Retinal pigment epithelial cell (primary cell): ENCODE data around the gene NPEPL1.

ENCODE experiments used
- DNase-seq: peaks from one replicate; pipeline ENCODE4 v3.0.0-alpha.2; 2010; ENCODE audit warnings: low read depth
- H3K4me3 ChIP-seq: 2 replicates; pipeline ENCODE4 v1.5.1; 2011; ENCODE audit warnings: mild to moderate bottlenecking, low read length, control low read depth, moderate library complexity
- TF ChIP-seq, protein P1 (sequence below): conservative IDR thresholded peaks from 2 replicates; pipeline ENCODE4 v1.5.1; 2011; ENCODE audit warnings: low read depth, low read length, control low read depth, inconsistent platforms

NPEPL1 gene

DNA sequence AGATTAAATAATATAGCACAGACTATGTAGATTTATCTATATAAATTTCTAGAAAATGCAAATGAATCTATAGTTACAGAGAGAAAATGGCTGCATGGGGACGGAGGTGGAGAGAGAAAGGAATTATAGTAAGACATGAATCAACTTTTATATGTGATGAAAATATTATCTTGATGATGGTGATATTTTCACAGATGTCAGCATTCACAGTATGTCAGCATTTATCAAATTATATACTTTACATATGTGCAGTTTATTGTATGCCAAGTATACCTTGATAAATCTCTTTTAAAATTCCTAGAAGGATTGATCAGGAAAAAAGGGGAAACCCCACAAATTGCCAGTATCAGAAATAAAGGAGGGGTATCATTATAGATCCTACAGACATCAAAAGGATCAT lies 44.6 kb downstream of the NPEPL1 start:
- TF ChIP-seq, protein P1, sequence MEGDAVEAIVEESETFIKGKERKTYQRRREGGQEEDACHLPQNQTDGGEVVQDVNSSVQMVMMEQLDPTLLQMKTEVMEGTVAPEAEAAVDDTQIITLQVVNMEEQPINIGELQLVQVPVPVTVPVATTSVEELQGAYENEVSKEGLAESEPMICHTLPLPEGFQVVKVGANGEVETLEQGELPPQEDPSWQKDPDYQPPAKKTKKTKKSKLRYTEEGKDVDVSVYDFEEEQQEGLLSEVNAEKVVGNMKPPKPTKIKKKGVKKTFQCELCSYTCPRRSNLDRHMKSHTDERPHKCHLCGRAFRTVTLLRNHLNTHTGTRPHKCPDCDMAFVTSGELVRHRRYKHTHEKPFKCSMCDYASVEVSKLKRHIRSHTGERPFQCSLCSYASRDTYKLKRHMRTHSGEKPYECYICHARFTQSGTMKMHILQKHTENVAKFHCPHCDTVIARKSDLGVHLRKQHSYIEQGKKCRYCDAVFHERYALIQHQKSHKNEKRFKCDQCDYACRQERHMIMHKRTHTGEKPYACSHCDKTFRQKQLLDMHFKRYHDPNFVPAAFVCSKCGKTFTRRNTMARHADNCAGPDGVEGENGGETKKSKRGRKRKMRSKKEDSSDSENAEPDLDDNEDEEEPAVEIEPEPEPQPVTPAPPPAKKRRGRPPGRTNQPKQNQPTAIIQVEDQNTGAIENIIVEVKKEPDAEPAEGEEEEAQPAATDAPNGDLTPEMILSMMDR = no peak
- H3K4me3 ChIP-seq = no peak overlapping the region
- no peak for DNase-seq

DNA sequence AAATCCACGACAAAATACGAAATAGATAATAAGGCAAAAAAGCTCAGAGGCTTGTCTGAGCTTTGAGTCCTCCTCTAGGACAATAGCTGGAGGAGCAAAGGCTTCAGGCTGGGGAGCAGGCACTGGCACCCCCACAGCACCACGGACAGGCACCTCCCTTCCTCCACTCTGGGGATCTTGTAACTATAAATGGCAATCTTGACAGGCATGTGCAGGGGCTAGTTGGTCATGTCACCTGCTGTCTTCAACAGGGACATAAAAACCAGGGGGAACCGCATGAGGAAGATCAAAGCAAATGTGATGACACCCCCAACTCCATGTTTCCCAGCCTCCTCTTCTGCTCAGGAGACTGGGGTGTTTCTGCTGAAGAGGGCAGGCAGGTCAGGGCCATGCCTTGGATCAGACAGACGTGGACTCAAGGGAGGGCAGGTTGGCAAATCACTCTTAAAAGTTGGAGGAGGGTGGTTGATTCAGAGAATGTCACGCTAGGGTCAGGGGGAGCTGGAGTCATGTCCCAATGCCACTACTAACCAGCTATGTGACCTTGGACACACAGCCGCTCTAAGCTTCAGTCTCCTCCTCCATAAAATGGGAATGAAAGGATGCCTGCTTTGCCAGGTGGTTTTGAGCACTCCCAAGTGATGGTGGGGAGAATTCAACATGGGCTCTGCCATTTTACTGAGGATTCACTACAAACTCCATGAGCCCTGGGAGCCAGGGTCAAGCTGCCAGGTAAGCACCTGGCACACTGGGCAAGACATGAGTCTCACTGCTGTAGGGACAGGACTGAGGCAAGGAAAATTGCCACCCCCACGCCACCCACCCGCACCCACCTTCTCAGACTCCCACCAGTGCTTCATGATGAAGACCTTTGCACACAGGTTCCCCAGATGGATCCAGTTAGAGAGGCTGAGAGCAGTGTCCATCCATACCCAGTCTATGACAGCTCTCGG lies 48.0 kb downstream of the NPEPL1 start:
- TF ChIP-seq, protein P1 = no peak
- no peak overlapping the region for H3K4me3 ChIP-seq
- no peak for DNase-seq

- TF ChIP-seq, protein P1 = no peak
- no peak overlapping the region for H3K4me3 ChIP-seq
- no peak for DNase-seq
Measured at GRCh38 chr20:58741384-58741783, 48.8 kb downstream of the NPEPL1 start.

DNA sequence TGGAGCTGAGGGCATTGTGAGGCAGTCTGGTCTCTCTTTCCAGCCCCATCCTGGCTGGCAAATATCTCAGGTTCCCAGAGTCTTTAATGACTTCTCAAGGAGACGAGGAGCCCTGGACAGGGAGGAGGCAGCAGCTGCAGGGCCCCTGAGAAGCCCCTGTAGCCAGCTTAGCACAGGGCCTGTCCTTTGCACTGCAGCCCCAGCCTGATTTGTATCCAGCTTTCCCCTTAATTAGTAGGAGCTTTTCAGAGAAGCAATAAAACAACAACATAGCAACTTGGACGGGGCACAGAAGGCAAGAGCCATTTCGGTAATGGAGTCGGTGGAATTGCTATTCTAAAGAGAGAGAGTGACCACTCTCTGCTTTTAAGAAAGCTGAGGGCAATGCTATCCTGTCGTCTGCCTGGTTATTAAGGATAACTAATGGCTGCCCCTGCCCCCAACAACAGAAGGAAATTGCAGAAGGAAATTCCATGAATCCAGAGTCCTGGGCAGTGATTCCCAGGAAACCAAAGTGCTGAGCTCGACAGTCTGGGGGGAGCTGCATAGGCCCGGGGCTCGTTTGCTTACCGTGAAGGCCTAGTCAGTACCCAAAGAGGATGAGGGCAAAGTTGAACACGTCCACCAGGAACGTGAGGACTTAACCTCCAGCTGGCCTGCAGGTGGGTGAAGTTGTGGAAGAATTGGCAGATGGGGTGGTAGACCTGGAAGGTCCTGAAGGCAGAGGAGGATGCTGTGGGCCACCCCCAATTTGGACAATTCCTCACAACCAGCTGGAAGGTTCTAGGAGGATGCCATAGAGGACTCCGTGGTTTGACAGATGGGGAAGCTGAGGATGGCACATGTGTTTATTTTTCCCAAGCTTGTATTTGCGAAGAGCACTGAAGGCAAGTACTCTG lies 50.3 kb downstream of the NPEPL1 start:
- TF ChIP-seq, protein P1 = no peak
- no peak for DNase-seq
- H3K4me3 ChIP-seq = no peak overlapping the region

DNA sequence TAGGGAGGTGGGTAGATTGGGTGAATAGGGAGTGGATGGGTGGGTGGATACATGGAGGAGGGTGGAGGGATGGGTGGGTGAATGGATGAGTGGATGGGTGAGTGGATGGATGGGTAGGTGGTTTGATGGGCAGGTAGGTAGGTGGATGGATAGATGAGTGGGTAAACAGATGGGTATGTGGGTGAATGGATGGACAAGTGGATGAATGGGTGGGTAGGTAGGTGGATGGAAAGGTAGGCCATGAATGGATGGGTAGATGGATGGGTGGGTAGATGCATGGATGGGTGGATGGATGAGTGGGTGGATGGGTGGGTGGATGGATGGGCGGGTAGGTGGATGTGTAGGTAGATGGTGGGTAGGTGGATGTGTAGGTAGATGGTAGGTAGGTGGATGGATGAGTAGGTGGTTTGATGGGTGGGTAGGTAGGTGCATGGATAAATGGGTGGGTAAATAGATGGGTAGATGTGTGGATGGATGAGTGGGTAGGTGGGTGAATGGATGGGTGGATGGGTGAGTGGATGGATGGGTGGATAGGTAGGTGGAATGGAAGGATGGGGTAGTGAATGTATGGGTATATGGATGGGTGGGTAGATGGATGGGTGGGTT lies 51.4 kb downstream of the NPEPL1 start:
- TF ChIP-seq, protein P1 = no peak
- DNase-seq = no peak
- no peak overlapping the region for H3K4me3 ChIP-seq

GRCh38 chr20:58744836-58745235 lies 52.2 kb downstream of the NPEPL1 start:
- no peak for DNase-seq
- TF ChIP-seq, protein P1 = no peak
- H3K4me3 ChIP-seq = no peak overlapping the region
